ENCODE data around the gene NLRP14. TPM values are rescaled to one million over a fixed set of nuclear protein-coding genes. Genes with fewer than 3 reads are reported as not detected.

NLRP14 gene, protein sequence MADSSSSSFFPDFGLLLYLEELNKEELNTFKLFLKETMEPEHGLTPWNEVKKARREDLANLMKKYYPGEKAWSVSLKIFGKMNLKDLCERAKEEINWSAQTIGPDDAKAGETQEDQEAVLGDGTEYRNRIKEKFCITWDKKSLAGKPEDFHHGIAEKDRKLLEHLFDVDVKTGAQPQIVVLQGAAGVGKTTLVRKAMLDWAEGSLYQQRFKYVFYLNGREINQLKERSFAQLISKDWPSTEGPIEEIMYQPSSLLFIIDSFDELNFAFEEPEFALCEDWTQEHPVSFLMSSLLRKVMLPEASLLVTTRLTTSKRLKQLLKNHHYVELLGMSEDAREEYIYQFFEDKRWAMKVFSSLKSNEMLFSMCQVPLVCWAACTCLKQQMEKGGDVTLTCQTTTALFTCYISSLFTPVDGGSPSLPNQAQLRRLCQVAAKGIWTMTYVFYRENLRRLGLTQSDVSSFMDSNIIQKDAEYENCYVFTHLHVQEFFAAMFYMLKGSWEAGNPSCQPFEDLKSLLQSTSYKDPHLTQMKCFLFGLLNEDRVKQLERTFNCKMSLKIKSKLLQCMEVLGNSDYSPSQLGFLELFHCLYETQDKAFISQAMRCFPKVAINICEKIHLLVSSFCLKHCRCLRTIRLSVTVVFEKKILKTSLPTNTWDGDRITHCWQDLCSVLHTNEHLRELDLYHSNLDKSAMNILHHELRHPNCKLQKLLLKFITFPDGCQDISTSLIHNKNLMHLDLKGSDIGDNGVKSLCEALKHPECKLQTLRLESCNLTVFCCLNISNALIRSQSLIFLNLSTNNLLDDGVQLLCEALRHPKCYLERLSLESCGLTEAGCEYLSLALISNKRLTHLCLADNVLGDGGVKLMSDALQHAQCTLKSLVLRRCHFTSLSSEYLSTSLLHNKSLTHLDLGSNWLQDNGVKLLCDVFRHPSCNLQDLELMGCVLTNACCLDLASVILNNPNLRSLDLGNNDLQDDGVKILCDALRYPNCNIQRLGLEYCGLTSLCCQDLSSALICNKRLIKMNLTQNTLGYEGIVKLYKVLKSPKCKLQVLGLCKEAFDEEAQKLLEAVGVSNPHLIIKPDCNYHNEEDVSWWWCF
- 0.07 and 0.10 TPM in 2 replicates for total RNA-seq

DNA sequence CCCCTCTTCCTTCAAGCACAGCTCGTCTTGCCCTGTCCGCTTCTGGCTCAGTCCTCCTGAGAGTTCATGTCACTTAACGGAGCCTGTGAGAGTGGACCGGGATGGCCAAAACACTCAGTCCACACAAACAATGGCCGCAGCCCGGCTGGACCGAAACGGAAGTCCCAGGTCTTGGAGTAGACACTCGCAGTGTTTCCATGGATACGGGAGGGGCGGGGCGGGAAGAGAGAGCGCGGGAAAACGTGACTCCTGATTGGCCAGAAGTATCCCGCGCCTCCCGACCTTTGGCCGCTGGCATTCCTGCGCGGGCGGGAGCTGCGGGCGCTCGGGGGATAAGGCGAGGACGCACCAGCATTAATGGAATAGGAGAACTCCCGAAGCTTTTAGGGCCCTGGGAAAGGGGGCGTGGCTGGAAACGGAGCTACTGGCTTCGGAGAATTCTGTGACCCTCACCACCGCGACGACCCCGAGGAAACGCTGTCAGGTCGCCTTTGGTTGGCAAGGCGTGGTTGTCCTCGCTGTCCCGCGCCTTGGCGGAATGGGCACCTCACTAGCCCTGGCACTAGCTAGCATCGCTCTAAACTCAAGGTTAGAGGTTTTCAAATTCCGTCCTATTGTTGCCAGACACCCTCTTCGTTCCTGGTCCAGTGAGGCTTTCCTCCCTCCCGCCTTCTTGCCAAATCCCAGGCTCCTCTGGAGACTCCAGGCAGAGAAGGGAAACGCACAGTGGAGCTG, at the start of gene NLRP14, which contains the start of gene ZNF214:
TSS of gene NLRP14 (plus strand) at position 297 of the 735 bp plus-strand sequence. CDS start 18,108 bp downstream, outside the sequence.
TSS of gene ZNF214 (minus strand) at position 164 of the 735 bp plus-strand sequence. CDS start 17,511 bp downstream, outside the sequence.

DNA sequence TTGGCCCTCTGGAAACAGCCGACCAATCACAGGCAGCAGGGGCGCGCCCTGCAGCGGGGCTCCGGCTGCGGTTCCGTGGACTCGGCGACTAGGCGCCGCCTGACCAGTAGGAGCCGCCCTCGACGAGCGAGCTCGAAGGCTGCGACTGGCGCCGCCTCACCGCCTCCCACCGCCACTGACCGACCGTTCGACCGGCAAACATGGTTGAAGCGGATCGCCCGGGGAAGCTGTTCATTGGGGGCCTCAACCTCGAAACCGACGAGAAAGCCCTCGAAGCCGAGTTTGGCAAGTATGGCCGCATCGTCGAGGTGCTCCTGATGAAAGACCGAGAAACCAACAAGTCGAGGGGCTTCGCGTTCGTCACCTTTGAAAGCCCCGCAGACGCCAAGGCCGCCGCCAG, 68.6 kb downstream of the NLRP14 start, which contains the start of gene RBMXL2:
TSS of gene RBMXL2 (plus strand) at position 78 of the 400 bp plus-strand sequence. CDS start at position 201, 123 bp downstream.

Other genes starting within 250 kb of the NLRP14 start
- 0.10 and 0.13 TPM in 2 replicates for gene OR2AG2, start 248.5 kb upstream of the NLRP14 start, total RNA-seq
- gene OR2AG1, start 237.5 kb upstream of the NLRP14 start, total RNA-seq: not detected in 2 replicates
- gene OR6A2, start 220.8 kb upstream of the NLRP14 start, total RNA-seq: 0.13 and 0.26 TPM in 2 replicates
- not detected in 2 replicates for gene OR10A5, start 174.8 kb upstream of the NLRP14 start, total RNA-seq
- not detected in 2 replicates for gene OR10A2, start 157.4 kb upstream of the NLRP14 start, total RNA-seq
- not detected in 2 replicates for gene OR10A4, start 143.9 kb upstream of the NLRP14 start, total RNA-seq
- 0.13 and 0.36 TPM in 2 replicates for gene OR2D2, start 128.0 kb upstream of the NLRP14 start, total RNA-seq
- gene OR2D3, start 99.5 kb upstream of the NLRP14 start, total RNA-seq: not detected in 2 replicates
- 2.6 and 3.8 TPM in 2 replicates for gene ZNF215, start 94.1 kb upstream of the NLRP14 start, total RNA-seq
- 2.6 and 2.7 TPM in 2 replicates for gene ZNF214, start 133 bp upstream of the NLRP14 start, total RNA-seq
- gene RBMXL2, start 68.5 kb downstream of the NLRP14 start, total RNA-seq: not detected in 2 replicates
- gene SYT9, start 231.4 kb downstream of the NLRP14 start, total RNA-seq: 0.07 TPM in 1 of 2 replicates, not detected in the other